Endothelial cell of umbilical vein (primary cell): ENCODE data around the gene AHI1. TPM values are rescaled to one million over a fixed set of nuclear protein-coding genes. Genes with fewer than 3 reads are reported as not detected.

Experiments used
- BruUV-seq: library from RNA; stranded (reverse); fragments of 400-500 nt; replicated peaks from 2 replicates; lab custom pipeline; 2021; lab: Mats Ljungman, UMichigan
- CTCF ChIA-PET: fragments of 300-600, 350-600 bp; sonication (Branson Sonifier 250); formaldehyde crosslinking; loops from one replicate; lab custom pipeline; 2021; ENCODE audit warnings: antibody characterized with exemption, inconsistent platforms; lab: Charles Lee
- POLR2A ChIA-PET: fragments of 300-600, 350-600 bp; sonication (Branson Sonifier 250); formaldehyde crosslinking; loops from one replicate; lab custom pipeline; 2021; ENCODE audit warnings: antibody characterized with exemption, inconsistent platforms; lab: Charles Lee
- DNase-seq: peaks from one replicate; pipeline ENCODE4 v3.0.0-alpha.2; 2011; ENCODE audit warnings: low read depth, low spot score
- FAIRE-seq: peaks from 2 replicates; lab custom pipeline; 2011; peaks lifted over from hg19 to GRCh38; lab: Jason Lieb, UNC
- H2AFZ ChIP-seq: 2 replicates; pipeline ENCODE4 v1.6.0; 2012; ENCODE audit warnings: low read depth, low read length, control low read depth, inconsistent platforms
- H3K27ac ChIP-seq: 2 replicates; pipeline ENCODE4 v1.5.1; 2011; ENCODE audit warnings: low read depth, mild to moderate bottlenecking, control low read depth, low read length, moderate library complexity; ENCODE audit not compliant: insufficient read depth
- H3K27me3 ChIP-seq, 2 experiments: 2 replicates each; pipeline versions ENCODE4 v1.6.0 to v1.6.1; 2011; ENCODE audit warnings: low read length in 2 of 2, mixed read lengths in 1 of 2; ENCODE audit not compliant: control insufficient read depth in 2 of 2, insufficient read depth in 2 of 2
- H3K36me3 ChIP-seq, 2 experiments: 2 replicates in 1 of 2; 3 replicates in 1 of 2; pipeline ENCODE4 v1.5.1; 2011; ENCODE audit warnings: low read length in 2 of 2, mild to moderate bottlenecking in 1 of 2, moderate library complexity in 1 of 2; ENCODE audit not compliant: control insufficient read depth in 2 of 2, insufficient read depth in 2 of 2; ENCODE audit errors: extremely low read depth in 1 of 2
- H3K4me1 ChIP-seq: 3 replicates; pipeline ENCODE4 v1.5.1; 2011; ENCODE audit warnings: mild to moderate bottlenecking, low read length; ENCODE audit not compliant: control insufficient read depth, insufficient read depth; ENCODE audit errors: extremely low read depth
- H3K4me2 ChIP-seq: 2 replicates; pipeline ENCODE4 v1.6.1; 2011; ENCODE audit warnings: low read length, control low read depth, mixed read lengths; ENCODE audit not compliant: insufficient read depth
- H3K4me3 ChIP-seq, 3 experiments: fragments of 200-600 bp in 1 of 3; sonication (generic), shearing (Covaris generic) in 1 of 3; replicated peaks in 1 of 3; 2 replicates each; pipeline ENCODE4 v1.5.1; 2011 to 2016; ENCODE audit warnings: control low read depth in 3 of 3, low read length in 3 of 3, mild to moderate bottlenecking in 2 of 3, inconsistent platforms in 1 of 3, low read depth in 1 of 3, moderate library complexity in 1 of 3; ENCODE audit not compliant: insufficient read depth in 1 of 3
- H3K79me2 ChIP-seq: 2 replicates; pipeline ENCODE4 v1.6.0; 2012; ENCODE audit warnings: low read length, inconsistent platforms; ENCODE audit not compliant: control insufficient read depth, insufficient read depth
- H3K9ac ChIP-seq: replicated peaks from 2 replicates; pipeline ENCODE3; 2011; ENCODE audit warnings: low read length, control low read depth; ENCODE audit not compliant: insufficient read depth; ENCODE audit errors: extremely low read depth
- H3K9me1 ChIP-seq: replicated peaks from 3 replicates; pipeline ENCODE4 v1.6.0; 2011; ENCODE audit warnings: mild to moderate bottlenecking, low read length; ENCODE audit not compliant: control insufficient read depth, insufficient read depth; ENCODE audit errors: extremely low read depth
- H3K9me3 ChIP-seq: replicated peaks from 2 replicates; pipeline ENCODE4 v1.5.1; 2012; ENCODE audit warnings: low read length, inconsistent platforms; ENCODE audit not compliant: control insufficient read depth, insufficient read depth
- H4K20me1 ChIP-seq: replicated peaks from 2 replicates; pipeline ENCODE3; 2011; ENCODE audit warnings: mild to moderate bottlenecking, low read length; ENCODE audit not compliant: control insufficient read depth, insufficient read depth; ENCODE audit errors: extremely low read depth
- CTCF ChIP-seq, 2 donors: IDR thresholded peaks; 1 replicate in 1 of 2; 2 replicates in 1 of 2; pipeline ENCODE4 v1.5.1; 2011; ENCODE audit warnings: low read length in 2 of 2, mild to moderate bottlenecking in 2 of 2, moderate library complexity in 2 of 2, control low read depth in 1 of 2, inconsistent platforms in 1 of 2, low read depth in 1 of 2; ENCODE audit not compliant: insufficient read depth in 1 of 2; ENCODE audit errors: extremely low read depth in 1 of 2
- EZH2 ChIP-seq: IDR thresholded peaks from 2 replicates; pipeline ENCODE4 v1.6.1; 2012; ENCODE audit warnings: borderline replicate concordance, low read depth, mild to moderate bottlenecking, moderate library complexity, low read length, inconsistent platforms; ENCODE audit not compliant: severe bottlenecking
- FOS ChIP-seq: IDR thresholded peaks from 2 replicates; pipeline ENCODE4 v1.6.1; 2011; ENCODE audit warnings: mild to moderate bottlenecking, low read length, moderate library complexity, borderline replicate concordance; ENCODE audit not compliant: insufficient read depth
- GATA2 ChIP-seq: IDR thresholded peaks from 2 replicates; pipeline ENCODE4 v1.7.0; 2011; ENCODE audit warnings: low read depth, mild to moderate bottlenecking, moderate library complexity, mixed read lengths, low read length; ENCODE audit not compliant: insufficient read length, insufficient read depth
- JUN ChIP-seq: IDR thresholded peaks from 2 replicates; pipeline ENCODE4 v1.6.1; 2011; ENCODE audit warnings: borderline replicate concordance, low read depth; ENCODE audit not compliant: insufficient read length, insufficient read depth
- MAX ChIP-seq: IDR thresholded peaks from 2 replicates; pipeline ENCODE4 v1.6.1; 2011; ENCODE audit not compliant: insufficient read depth, insufficient read length
- MYC ChIP-seq: IDR thresholded peaks from one replicate; pipeline ENCODE4 v1.6.1; 2011; ENCODE audit warnings: mild to moderate bottlenecking, low read depth, low read length
- POLR2A ChIP-seq: IDR thresholded peaks from 2 replicates; pipeline ENCODE4 v1.6.1; 2012; ENCODE audit warnings: low read depth, mild to moderate bottlenecking, control low read depth, low read length
- POLR2AphosphoS5 ChIP-seq: IDR thresholded peaks from 2 replicates; pipeline ENCODE4 v1.6.1; 2012; ENCODE audit warnings: low read depth, mild to moderate bottlenecking, control low read depth, low read length, moderate library complexity; ENCODE audit not compliant: insufficient read depth
- dilution Hi-C: fragments of 300-500 bp; cut with MboI; formaldehyde crosslinking; loops from one replicate; pipeline ENCODE4 v1.15.0; 2019; ENCODE audit warnings: low sequenced_read_pairs; ENCODE audit not compliant: extremely low pct_ligation_motif_present
- intact Hi-C: fragments of 100-400 bp; cut with micrococcal nuclease; formaldehyde crosslinking; loops from one replicate; pipeline ENCODE4 v1.10.0; 2022
- polyA plus RNA-seq, 4 experiments: library from polyadenylated mRNA; depleted of rRNA in 3 of 4; stranded (reverse) in 3 of 4; unstranded in 1 of 4; fragments of >200 nt; gene quantifications; 2 replicates each; pipeline versions ENCODE4 v1.2.1 to v1.2.3, GENCODE V29; 2011 to 2012; ENCODE audit warnings: missing spikeins in 1 of 4
- total RNA-seq: library from RNA; stranded (reverse); gene quantifications from 2 replicates; pipeline ENCODE4 v1.2.3, GENCODE V29; 2021

AHI1 gene
- total and polyA plus RNA-seq, 2 donors (not counting 3 experiments of a cell fraction or from before 2014, with no cell fraction given) = 5.1 to 20.7 TPM

DNA sequence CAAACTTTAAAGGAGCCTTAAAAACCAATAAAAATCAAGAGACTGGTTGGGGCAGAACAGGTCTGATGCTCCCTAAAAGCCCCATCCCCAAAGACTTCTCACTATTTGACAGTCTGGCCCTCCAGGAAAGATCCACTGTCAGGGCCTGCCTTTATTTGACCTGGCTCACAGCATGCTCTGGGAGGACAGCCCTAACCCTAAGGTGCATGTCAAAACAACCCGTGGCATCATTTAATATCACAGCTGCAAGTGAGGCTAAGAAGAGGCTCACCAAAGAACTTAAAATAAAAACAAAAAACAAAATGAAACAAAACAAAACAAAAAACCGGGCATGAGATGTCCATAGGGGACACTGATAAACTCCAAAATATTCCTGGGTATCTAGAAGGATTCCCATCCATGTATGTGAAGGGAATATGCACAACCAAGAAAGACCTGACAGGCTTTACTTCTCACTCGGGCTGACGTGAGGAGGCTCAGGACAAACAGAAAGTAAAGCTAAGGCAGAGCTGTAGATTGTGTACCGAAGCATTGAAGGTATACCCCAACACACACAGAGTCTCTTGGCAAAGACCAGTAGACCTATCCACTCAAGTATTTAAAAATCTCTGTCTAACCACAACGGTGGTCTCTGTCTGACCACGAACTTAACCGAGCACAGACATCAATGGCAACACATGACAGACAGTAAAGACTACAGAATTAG lies 57.3 kb downstream of the AHI1 start:
- BruUV-seq = no TSS peak
- Histone ChIP-seq H3K9me3 (no peaks in the 10 kb centered on the region), H3K27ac (no peak overlapping the region), H3K4me2 (no peak overlapping the region), H4K20me1 (no peaks in the 10 kb centered on the region), H3K4me1 (peaks cover 4% of the 10 kb centered on the region), H3K27me3 (no peaks in the 10 kb centered on the region), H3K36me3 (no peaks in the 10 kb centered on the region), H2AFZ (no peak overlapping the region), H3K9me1 (no peaks in the 10 kb centered on the region), H3K79me2 (no peaks in the 10 kb centered on the region), H3K4me3 (no peak overlapping the region), H3K9ac (no peak overlapping the region)
- intact Hi-C loops (no loop called here), dilution Hi-C loops (no loop called here)
- TF ChIP-seq FOS = no peak
- TF ChIP-seq POLR2A = no peak
- no peak for TF ChIP-seq POLR2AphosphoS5
- no peak for TF ChIP-seq GATA2
- TF ChIP-seq JUN = no peak
- no peak for TF ChIP-seq MAX
- TF ChIP-seq CTCF (IDR thresholded peaks at IDR 0.05; ENCODE audit: extremely low read depth in 1 of 2, insufficient read depth in 1 of 2, low read depth in 1 of 2, low read length in 2 of 2) = no peak
- TF ChIP-seq MYC = no peak
- TF ChIP-seq EZH2 = no peak
- FAIRE-seq = no peak
- ChIA-PET CTCF (interaction anchor here (0.7 to 1.8 kb wide), 3 partner anchors 13 to 1318 kb away, joined by 3 to 23 read pairs (median 4); no protein-coding TSS in a partner anchor), POLR2A (no interaction called here)
- DNase-seq = no peak
